ENCODE data around the gene RELL2. TPM values are rescaled to one million over a fixed set of nuclear protein-coding genes. Genes with fewer than 3 reads are reported as not detected.

Gene RELL2
- total RNA-seq, 1 donor from 2014 or later: 12.9 TPM

DNA sequence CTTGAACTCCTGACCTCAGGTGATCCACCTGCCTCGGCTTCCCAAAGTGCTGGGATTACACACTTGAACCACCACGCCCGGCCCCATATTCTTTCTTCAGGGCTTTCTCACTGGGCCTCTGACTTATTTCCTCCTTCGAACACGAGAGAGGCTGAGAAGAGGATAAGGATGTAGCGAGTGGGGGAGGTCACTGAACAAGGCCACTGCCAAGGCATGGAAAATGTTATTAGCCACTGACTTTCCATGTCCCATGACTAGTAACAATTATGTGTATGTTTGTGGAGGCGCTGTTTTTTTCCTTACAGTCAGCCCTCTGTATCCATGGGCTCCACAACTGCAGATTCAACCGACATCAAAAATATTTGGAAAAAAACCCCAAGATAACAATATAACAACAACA is 26.7 kb downstream of the RELL2 start:
- H2AFZ ChIP-seq (ENCODE audit: low read depth, low read length): no peak overlapping the region
- H3K79me2 ChIP-seq (ENCODE audit: insufficient read depth, low read length): no peaks in the 10 kb centered on the region
- no peak overlapping the region for H3K9ac ChIP-seq (ENCODE audit: low read length)
- H3K27me3 Mint-ChIP-seq (ENCODE audit: low read depth, unreplicated experiment): no peaks in the 10 kb centered on the region
- no peak overlapping the region for H3K4me3 Mint-ChIP-seq (ENCODE audit: unreplicated experiment)
- no peak for FAIRE-seq
- TF ChIP-seq EZH2 (IDR thresholded peaks at IDR 0.05; ENCODE audit: insufficient read depth, low read length): no peak
- TF ChIP-seq, protein P1, sequence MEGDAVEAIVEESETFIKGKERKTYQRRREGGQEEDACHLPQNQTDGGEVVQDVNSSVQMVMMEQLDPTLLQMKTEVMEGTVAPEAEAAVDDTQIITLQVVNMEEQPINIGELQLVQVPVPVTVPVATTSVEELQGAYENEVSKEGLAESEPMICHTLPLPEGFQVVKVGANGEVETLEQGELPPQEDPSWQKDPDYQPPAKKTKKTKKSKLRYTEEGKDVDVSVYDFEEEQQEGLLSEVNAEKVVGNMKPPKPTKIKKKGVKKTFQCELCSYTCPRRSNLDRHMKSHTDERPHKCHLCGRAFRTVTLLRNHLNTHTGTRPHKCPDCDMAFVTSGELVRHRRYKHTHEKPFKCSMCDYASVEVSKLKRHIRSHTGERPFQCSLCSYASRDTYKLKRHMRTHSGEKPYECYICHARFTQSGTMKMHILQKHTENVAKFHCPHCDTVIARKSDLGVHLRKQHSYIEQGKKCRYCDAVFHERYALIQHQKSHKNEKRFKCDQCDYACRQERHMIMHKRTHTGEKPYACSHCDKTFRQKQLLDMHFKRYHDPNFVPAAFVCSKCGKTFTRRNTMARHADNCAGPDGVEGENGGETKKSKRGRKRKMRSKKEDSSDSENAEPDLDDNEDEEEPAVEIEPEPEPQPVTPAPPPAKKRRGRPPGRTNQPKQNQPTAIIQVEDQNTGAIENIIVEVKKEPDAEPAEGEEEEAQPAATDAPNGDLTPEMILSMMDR (IDR thresholded peaks at IDR 0.05; ENCODE audit: insufficient read depth, low read depth, low read length): no peak
- H3K4me1 Mint-ChIP-seq (ENCODE audit: low read depth, unreplicated experiment): peaks cover 3% of the 10 kb centered on the region
- peaks cover 11% of the 10 kb centered on the region for H3K36me3 ChIP-seq (ENCODE audit: insufficient read depth, low read length)
- no peak for DNase-seq (ENCODE audit: low read depth)
- no peak overlapping the region for H3K27ac Mint-ChIP-seq (ENCODE audit: unreplicated experiment)
- no peaks in the 10 kb centered on the region for H3K9me3 ChIP-seq (ENCODE audit: insufficient read depth, low read depth, low read length)
- no peak overlapping the region for H3K4me3 ChIP-seq (ENCODE audit: insufficient read depth, low read depth, low read length)
- no peaks in the 10 kb centered on the region for H3K27me3 ChIP-seq (ENCODE audit: insufficient read depth, low read length)
- no peaks in the 10 kb centered on the region for H4K20me1 ChIP-seq (ENCODE audit: insufficient read depth, low read length)
- no peaks in the 10 kb centered on the region for H3K9me3 Mint-ChIP-seq (ENCODE audit: unreplicated experiment)
- H3K4me1 ChIP-seq (ENCODE audit: insufficient read depth, low read length): peaks cover 3% of the 10 kb centered on the region
- peaks cover 20% of the 10 kb centered on the region for H3K36me3 Mint-ChIP-seq (ENCODE audit: low read depth, unreplicated experiment)
- H3K27ac ChIP-seq (ENCODE audit: low read depth, low read length): no peak overlapping the region
- no peak overlapping the region for H3K4me2 ChIP-seq (ENCODE audit: low read length)

DNA sequence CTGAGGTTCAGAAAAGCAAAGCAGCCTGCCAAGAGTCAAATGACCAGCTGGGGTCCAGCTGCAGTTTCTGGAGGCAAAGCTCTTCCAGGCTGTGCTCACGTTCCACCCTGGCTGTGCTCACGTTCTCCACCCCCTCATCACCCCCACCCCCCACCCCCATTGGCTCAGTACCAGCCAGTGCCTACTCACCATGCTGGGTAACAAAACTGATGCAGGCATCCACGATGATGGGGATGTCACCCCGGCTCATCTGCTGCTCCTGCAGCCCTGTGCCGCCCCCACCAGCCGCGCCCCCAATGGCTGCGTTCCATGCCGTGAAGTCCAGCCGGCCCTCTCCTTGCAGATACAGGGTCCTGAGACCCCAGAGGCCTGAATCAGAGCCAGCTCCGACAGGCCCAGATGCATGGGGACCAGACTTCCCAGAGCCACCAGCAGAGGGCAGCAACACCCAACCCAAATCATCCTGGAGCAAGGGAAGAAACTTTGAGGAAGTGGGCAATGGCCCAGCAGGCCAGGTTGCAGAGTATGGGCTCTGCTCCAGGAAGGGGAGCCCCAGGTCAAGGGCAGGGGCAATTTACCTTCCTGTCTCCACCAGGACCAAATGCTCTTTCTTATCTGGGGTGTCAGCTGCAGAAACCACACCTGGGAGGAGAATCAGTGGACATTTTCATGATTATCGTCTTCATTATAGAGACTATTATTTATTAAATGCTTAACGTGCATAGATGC is 28.1 kb downstream of the RELL2 start:
- Histone ChIP-seq H2AFZ (ENCODE audit: low read depth, low read length) (no peak overlapping the region), H3K36me3 (ENCODE audit: insufficient read depth, low read length) (peaks cover 11% of the 10 kb centered on the region), H3K27me3 (ENCODE audit: insufficient read depth, low read length) (no peaks in the 10 kb centered on the region), H3K9ac (ENCODE audit: low read length) (no peak overlapping the region), H3K4me1 (ENCODE audit: insufficient read depth, low read length) (peaks cover 11% of the 10 kb centered on the region), H3K27ac (ENCODE audit: low read depth, low read length) (no peak overlapping the region), H3K4me2 (ENCODE audit: low read length) (no peak overlapping the region), H3K4me3 (ENCODE audit: insufficient read depth, low read depth, low read length) (no peak overlapping the region), H3K79me2 (ENCODE audit: insufficient read depth, low read length) (no peaks in the 10 kb centered on the region), H3K9me3 (ENCODE audit: insufficient read depth, low read depth, low read length) (no peaks in the 10 kb centered on the region), H4K20me1 (ENCODE audit: insufficient read depth, low read length) (no peaks in the 10 kb centered on the region)
- TF ChIP-seq, protein P1 (IDR thresholded peaks at IDR 0.05; ENCODE audit: insufficient read depth, low read depth, low read length): peak; percentile 82
- TF ChIP-seq EZH2 (IDR thresholded peaks at IDR 0.05; ENCODE audit: insufficient read depth, low read length): no peak
- H3K4me1 Mint-ChIP-seq (ENCODE audit: low read depth, unreplicated experiment): peaks cover 11% of the 10 kb centered on the region
- no peaks in the 10 kb centered on the region for H3K27me3 Mint-ChIP-seq (ENCODE audit: low read depth, unreplicated experiment)
- peak overlapping the region; percentile 27 for H3K27ac Mint-ChIP-seq (ENCODE audit: unreplicated experiment)
- DNase-seq (ENCODE audit: low read depth) (peak; percentile 21), FAIRE-seq (no peak)
- H3K4me3 Mint-ChIP-seq (ENCODE audit: unreplicated experiment): no peak overlapping the region
- H3K36me3 Mint-ChIP-seq (ENCODE audit: low read depth, unreplicated experiment): peaks cover 21% of the 10 kb centered on the region
- H3K9me3 Mint-ChIP-seq (ENCODE audit: unreplicated experiment): no peaks in the 10 kb centered on the region
